NCI-H2029 treated with DMSO at 0.1 percent for 48 hours (cell line): Measurements from ENCODE around the gene GMFB.
A peak's percentile ranks its signal among the peaks of the same experiment; 100 is the strongest.
"Not testable (repeated sequence)": the region's sequence is repeated elsewhere in the genome, so short reads cannot be mapped to it uniquely, and the experiment has no call there.

ENCODE experiments used
- DNase-seq: peaks from one replicate; lab custom pipeline; 2025; lab: John Stamatoyannopoulos, UW

GMFB gene

DNA sequence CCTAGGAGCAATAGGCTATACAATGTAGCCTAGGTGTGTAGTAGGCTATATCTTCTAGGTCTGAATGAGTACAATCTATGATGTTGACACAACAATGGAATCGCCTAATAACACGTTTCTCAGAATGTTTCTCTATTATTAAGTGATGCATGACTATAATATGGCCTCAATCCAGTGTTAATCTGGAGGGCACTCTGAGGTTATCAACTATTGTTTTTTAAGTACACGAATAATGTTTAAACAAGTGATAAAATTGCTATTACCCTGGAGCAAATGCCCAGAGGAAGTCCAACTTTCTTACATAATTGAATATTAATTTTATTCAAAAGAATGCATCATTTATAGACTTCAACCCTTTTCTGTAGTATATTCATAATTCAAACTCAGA, 31.2 kb downstream of the GMFB start:
- DNase-seq, result no peak

DNA sequence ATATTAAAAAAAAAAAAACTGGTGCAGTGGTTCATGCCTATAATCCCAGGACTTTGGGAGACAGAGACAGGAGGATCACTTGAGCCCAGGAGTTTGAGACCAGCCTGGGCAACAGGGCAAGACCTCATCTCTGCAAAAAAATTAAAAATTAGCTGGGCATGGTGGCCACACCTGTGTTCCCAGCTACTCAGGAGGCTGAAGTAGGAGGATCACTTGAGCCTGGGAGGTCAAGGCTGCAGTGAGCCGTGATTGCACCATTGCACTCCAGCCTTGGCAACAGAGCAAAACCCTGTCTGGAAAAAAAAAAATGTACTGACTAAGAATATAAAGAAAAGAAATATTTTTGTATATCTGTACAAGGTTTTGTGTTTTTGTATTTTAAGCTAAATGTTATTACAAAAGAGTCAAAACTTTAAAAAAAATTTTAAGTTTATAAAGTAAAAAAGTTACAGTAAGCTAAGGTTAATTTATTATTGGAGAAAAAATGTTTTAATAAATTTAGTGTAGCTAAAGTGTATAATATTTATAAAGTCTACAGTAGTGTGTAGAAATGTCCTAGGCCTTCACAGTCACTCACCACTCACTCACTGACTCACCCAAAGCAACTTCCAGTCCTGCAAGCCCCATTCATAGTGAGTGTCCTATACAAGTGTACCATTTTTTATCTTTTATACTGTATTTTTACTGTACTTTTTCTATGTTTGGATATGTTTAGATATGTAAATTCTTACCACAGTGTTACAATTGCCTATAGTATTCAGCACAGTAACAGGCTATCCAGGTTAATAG, 31.8 kb downstream of the GMFB start:
- DNase-seq, result not testable (repeated sequence)

DNA sequence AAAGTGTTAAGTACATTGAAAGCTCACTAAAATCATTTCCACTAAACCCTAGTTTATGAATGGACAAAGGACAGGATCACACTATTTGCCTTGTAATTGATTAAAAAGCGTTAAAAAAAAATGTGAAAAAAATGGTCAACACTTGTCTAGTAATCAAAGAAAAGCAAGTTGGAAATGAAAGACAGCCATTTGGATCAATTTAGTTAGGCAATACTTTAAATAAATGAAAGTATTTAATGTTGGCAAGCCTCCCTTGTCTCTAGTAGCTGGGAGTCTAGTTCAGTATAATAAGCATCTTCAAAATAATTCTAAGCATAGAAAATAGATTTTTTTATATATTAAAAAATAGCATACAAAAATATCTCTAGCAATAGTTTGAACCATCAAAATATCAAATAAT, 33.4 kb downstream of the GMFB start:
- DNase-seq, result no peak

DNA sequence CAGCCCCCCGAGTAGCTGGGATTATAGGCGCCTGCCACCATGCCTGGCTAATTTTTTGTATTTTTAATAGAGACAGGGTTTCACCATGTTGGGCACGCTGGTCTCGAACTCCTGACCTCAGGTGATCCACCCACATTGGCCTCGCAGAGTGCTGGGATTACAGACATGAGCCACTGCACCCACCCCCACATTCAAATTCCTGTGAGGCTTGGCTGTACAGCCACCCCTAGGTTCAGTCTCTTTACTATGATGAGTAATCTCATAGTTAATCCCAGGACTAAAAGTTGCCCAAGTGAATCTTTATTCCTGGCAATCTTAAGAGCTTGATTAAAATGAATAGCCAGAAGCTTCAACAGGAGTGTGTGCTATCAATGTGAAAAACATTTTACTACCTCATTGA, 34.8 kb downstream of the GMFB start:
- not testable (repeated sequence) for DNase-seq

DNA sequence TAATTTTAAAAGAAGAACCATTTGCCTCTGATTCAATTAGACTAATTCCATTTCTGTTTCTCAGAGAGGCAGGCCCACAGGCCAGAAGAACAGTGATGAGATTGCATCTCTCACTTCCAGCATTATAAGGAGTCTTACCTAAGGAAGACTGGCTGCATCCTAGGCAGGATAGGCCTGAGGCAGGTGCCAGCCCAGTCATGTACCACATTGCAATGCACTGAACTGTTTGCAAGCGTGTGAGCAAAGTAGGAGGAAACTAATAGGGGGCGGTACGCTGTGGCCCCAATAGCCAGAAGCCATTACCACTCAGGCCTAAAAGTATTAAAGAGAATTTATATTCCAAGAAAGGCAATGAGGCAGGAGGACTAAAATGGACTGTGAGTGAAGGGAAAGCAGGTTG, 35.5 kb downstream of the GMFB start:
- DNase-seq, result no peak

DNA sequence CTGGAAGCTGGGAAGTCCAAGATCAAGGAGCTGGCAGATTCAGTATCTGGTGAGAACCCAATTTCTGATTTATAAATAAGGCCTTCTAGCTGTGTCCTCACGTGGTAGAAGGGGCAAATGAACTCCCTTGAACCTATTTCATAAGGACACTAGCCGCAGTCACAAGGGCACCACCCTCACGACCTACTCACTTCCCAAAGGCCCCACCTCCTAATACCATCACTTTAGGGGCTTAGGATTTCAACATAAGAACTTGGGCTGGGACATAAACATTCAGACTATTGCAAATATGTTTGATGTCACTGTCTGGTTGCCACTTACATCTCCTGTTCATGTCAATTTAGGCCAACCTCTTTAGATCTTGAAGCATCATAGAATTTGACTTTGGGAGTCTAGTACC, 36.8 kb downstream of the GMFB start:
- DNase-seq, result no peak

DNA sequence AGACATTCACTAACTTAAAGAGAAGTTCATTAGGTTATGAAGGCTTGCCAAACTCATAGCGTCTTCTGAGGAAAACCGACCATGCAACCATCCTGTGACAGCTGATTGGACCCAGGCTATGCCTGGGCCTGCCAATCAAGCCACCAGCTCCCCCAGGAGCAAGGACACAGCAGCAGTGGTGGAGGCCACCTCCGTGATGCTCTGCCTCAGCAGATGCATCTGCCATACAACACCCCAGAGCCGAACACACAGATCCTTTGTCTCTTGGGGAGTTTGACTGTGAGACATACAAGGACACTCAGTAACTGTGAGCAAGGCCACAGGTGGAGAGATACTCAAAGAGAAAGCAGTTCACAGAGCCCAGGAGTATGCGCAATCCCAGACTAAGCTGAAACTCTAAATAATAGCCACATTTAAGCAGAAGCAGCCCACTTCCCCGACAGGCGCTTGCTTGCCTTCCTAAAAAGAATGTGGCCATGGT, 37.6 kb downstream of the GMFB start:
- no peak for DNase-seq

DNA sequence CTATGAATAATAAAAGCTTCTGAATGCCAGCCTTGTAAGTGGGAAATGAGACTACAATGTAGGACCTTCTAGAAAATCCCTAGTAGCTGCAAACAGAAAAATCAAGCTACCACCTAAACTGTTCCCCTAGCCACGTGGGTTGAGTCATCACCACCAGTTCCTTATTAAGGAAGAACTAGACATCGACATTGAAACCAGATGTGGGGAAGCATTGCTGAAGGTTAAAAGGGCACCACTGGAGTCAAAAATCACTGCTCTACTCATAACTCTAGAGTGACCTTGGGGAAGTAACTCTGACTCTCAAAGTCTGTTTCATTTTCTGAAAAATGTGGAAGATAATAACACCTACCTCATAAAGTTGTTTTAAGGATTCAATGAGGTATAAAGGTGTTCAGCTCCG, 38.2 kb downstream of the GMFB start:
- no peak for DNase-seq

DNA sequence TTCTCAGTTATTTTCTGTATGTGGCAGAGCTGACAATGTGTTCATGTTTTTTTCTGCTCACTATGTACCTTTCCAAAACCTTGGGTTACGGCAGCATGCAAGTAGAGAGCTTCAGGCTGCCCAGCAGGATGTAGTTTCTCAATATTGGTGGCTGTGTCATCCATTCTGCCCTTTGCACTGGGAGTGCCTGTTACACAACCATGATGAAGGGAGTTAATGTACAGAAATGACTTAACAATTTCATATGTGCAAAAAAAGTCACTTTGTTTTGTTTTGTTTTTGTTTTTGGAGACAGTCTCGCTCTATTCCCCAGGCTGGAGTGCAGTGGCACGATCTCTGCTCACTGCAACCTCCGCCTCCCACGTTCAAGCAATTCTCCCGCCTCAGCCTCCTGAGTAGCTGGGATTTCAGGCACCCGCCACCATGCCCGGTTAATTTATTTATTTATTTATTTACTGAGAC, 41.5 kb downstream of the GMFB start:
- DNase-seq, result no peak

DNA sequence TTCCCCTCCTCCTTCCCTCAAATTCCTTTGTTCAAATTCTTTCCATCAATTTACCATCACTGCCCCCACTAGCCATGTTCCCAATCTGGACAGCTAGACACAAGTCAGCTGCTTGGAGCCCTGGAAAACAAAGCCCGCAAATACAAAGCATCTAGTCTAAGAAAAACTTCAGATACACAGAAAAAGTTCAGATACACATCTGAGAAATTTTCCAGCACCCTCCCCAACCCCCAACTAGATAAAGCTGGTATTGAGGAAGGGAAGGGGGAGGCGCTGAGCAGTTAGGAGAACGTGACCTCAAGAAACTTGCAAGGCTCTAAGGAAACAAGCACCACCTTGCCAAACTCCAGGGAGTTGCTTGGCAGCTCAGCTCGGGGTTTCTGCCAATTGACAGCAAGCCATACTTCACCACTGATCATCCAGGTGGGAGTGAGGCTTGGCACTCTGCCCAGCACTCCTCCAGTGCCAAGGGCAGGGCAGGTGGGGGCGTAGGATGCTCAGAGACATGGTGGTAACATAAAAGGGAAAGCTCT, 42.6 kb downstream of the GMFB start:
- peak; percentile 84 for DNase-seq

DNA sequence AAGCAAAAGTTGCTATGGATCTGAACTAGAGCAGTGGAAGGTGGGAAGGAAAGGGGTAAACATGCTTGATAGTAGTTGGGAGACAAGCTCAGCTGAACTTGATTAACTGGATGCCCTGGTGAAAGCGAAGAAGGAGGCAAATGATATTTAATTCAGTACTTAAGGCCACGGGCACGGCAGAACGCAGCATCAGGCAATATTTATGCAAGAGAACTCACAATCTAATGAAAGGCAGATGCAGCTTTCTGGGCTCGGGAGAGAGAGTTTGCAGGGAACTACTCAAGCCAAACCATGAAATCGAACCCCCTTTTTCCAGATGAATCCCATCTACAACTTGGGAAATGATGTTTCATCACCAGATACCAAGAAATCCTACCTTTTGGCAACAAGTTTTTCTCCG, 44.1 kb downstream of the GMFB start:
- DNase-seq, result no peak

DNA sequence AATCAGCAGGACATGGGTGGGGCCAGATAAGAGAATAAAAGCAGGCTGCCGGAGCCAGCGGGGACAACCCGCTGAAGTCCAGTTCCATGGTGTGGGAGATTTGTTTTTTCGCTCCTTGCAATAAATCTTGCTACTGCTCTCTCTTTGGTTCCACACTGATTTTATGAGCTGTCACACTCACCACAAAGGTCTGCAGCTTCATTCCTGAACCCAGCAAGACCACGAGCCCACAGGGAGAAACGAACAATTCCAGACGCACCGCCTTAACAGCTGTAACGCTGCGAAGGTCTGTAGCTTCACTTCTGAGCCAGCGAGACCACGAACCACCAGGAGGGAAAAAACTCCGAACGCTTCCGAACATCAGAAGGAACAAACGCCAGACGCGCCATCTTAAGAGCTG, 44.8 kb downstream of the GMFB start:
- no peak for DNase-seq

DNA sequence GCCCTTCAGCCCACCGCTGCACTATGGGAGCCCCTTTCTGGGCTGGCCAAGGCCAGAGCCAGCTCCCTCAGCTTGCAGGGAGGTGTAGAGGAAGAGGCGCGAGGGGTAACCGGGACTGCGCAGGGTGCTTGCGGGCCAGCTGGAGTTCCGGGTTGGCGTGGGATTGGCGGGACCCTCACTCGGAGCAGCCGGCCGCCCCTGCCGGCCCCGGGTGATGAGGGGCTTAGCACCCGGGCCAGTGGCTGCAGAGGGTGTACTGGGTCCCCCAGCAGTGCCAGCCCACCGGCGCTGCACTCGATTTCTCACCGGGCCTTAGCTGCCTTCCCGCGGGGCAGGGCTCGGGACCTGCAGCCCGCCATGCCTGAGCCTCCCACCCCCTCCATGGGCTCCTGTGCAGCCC, 45.8 kb downstream of the GMFB start:
- DNase-seq, result not testable (repeated sequence)

DNA sequence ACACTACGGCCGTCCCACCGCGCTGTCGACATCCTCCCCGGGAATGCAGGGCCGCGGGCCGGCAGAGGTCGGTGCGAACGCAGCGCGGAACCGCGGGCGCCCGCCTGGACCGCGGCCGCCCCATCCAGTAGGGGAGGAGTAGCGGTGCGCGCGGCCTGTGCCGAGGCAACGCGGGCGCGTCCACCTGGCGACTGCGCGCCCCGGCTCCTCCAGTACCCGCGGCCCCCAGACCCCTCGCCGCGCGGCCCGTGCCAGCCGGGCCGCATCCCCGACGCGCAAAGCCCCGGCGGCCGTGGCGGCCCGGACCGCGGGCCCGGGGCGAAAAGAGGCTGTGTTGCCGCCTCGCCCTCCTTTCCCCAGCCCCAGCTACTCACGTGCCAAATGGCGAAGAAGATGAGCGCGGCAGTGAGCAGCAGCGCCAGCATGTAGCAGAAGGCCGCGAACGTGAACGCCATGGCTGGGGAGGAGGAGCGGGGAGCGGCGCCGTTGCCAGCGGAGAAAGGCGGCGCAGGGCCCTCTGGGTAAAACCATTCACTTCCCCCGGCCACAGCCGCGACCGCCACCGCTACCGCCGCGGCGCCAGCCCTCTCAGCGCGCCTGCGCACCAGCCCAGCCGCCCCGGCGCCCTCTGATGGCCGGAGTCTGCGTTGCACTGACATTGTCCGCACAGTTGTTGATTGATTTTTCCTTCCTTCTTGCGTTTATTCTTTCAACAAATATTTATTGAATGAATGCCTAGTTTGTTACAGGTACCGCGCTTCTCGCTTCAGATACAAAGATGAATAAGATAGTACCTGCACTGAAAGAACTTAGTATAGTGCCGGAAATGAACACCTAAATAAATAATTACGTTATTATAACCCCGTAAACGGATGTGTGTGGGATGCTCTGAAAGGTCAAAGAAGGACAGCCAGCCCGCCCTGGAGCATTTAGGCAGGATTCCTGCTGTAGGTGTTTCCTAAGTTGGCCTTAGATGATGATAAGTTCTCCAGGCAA, 47.6 kb downstream of the GMFB start, which contains the start of gene CNIH1:
Gene CNIH1 (minus strand): TSS at position 502 of the 996 bp plus-strand sequence. CDS start 47 bp downstream, at position 455.
- peak; percentile 89 for DNase-seq

DNA sequence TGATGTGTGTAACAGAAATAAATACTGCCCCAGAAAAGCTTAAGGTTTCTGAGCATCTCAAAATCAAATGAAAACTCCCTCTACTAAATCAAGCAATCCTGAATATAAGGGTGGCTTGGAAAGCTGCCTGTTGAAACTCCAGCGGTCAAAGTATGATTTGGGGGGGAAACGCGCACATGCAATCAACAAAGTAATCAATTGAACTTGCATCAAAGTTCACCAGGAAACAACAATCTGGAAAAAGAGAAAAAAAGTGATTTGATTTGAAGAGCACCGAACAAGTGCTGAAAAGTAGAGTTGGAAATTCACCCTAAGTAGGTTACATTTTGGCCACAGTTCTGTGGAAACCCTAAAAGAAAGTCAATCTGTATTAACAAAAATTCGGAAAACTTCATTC, 48.3 kb downstream of the GMFB start:
- no peak for DNase-seq

DNA sequence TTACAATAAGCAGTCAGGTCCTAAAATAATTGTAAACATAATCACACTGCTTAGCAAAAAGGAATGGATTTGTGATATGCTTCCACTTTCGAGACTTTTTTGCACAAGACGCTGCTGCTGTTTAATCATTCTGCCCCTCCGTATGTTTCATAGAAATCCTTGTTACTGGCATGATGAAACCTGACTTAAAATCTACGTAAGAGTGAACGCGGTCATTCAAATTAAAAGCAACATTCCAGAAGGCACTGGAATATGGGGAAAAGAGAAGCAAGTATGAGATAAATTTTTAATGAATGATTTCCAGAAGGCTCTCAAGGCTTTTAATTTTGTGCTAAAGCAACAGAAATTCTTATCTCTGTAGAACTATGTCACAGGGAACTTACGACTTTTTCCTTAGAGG, 48.7 kb downstream of the GMFB start:
- DNase-seq, result no peak

DNA sequence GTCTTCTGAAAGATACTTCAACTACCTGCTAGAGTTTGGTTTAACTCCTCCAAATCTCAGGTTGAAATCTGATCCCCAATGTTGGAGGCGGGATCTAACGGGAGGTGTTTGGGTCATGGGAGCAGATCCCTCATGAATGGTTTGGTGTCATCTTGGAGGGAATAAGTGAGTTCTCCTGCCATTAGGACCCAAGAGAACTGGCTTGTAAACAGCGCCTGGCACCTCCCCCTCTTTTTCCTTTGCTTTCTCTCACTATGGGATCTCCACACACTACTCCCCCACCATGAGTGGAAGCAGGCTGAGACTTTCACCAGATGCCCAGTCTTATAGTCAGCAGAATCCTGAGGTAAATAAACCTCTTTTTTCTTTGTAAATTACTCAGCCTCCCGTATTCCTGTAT, 50.1 kb downstream of the GMFB start:
- no peak for DNase-seq

DNA sequence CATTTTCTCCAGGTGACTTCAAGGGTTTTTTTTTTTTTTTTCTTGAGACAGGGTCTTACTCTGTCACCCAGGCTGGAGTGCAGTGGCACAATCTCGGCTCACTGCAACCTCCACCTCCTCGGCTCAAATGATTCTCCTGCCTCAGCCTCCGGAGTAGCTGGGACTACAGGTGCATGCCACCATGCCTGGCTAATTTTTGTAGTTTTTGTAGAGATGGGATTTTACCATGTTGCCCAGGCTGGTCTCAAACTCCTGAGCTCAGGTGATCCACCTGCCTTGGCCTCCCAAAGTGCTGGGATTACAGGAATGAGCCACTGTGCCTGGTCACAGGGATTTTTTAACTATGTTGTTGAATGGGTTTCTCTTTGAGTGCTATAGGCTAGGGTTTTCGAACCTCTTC, 50.8 kb downstream of the GMFB start:
- DNase-seq, result not testable (repeated sequence)

DNA sequence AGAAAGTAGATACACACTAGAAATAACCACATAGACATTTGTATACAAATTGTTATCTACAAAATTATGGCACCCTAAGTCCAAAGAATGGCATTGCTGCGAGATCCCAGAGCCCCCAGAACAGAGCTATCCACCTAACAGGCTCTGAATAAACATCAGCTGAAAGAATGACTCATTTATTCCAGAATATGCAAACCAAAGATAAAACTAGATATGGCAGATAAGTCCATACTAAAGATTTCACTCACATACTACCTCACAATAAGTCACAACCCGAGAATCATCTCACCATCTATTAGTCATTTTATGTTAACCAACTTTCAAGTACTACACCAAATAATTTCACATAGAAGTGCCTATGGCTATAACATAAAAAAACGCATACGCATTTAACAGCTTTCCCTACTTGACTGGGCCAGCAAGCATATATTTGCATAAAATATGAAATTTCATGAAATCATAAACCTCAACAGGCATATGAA, 53.2 kb downstream of the GMFB start:
- no peak for DNase-seq

DNA sequence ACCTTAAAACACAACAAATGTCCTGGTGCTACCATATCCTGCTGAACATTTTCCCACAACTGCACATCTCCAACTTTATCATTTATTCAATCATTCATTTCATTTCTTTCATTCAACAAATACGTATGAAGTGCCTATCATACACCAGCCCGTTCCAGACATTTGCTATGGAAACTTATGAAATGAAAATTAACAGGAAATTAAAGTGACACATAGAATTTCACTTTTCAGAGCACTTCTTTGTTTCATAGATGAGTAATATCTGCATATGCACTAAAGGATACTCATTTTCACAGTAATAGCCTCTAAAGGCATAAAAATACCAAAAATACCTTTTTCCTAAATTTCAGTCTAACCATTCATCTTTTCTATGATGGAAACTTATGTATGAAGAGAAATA, 60.3 kb downstream of the GMFB start:
- DNase-seq, result no peak

DNA sequence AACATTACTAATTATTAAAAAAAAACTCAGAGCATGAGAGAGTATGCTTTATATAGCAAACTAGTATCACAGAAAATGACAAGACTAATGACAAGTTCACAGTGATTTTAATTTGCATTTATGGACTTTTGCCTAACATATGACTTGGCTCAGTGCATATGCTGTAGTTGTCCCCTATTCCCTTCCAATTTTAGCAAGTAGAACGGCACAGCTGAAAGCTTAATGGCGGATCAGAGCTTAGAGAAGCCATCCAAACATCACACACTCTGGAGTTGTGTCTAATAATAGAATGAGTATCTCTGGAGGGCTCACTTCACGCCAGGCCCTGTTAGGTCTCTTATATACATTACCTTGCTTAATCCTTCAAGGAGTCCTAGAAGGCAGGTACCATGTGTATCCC, 60.9 kb downstream of the GMFB start:
- DNase-seq, result no peak

DNA sequence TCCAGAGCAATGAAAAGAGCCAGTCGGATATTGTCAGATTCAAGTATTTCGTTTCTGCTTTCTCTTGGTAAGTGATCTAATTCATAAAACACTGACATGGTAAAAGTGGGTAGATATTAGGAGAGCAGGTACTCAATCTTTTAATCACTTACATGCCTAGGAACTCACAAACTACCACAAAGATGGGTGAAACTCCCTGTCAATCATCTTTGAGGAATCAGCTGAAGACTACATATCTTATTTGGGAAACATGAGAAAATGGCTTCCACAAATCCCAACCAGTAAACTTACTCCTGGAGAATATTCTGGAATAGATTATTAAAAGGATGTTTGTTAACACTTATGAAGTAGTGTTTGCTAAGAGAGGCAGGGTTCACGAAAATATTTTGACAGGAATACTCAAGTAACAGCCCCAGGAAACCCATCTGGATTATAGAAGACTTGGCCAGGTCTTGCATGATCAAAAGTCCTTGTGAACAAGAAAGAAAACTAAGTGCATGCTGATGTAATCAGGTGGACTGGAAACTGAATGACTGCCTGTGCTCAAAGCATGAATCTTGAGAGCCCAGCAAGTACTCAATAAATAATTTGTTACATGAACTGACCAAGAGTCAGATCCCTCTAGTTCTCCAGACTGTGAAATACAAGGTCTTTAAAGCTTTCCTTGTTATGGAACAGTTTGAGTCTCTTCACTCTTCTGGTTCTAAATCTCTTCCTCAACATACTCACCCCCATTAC, 63.1 kb downstream of the GMFB start:
- no peak for DNase-seq
